ENCODE measurements around the gene PPFIBP2.

Gene PPFIBP2

DNA sequence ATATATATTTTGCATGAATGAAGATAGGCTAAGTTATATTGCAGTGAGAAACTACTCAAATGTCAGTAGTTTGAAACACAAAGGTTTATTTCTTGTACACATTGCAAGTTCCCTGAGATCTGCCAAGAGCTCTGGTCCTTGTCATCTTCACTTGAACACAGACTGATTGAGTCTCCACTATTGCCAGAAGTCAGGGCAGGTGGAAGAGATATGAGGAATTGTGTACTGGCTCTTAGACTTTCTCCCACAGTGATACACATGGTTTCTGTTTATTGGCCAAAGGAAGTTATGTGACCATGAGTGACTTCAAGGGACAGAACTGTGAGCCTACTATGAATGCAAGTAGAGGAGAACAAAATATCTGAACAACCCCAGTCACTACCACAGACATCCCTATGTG, 44.2 kb downstream of the PPFIBP2 start:
- Histone ChIP-seq H3K36me3 (ENCODE audit: insufficient read depth, low read length) (peaks cover 12% of the 10 kb centered on the region), H3K4me2 (ENCODE audit: low read length) (no peak overlapping the region), H3K9ac (ENCODE audit: low read length) (no peak overlapping the region), H3K4me3 (ENCODE audit: low read depth, low read length, poor library complexity, severe bottlenecking) (no peak overlapping the region), H3K9me3 (ENCODE audit: low read length) (no peaks in the 10 kb centered on the region), H3K27ac (ENCODE audit: low read depth, low read length, poor library complexity, severe bottlenecking) (no peak overlapping the region), H3K9me2 (ENCODE audit: low read depth, low read length) (no peaks in the 10 kb centered on the region), H3K79me2 (ENCODE audit: insufficient read depth, low read length) (no peaks in the 10 kb centered on the region; the same call in 1 of the 2 replicates), H2AFZ (ENCODE audit: low read length) (no peak overlapping the region), H3K4me1 (ENCODE audit: insufficient read depth, low read length, severe bottlenecking) (no peaks in the 10 kb centered on the region), H4K20me1 (ENCODE audit: insufficient read depth, low read length) (no peaks in the 10 kb centered on the region), H3K27me3 (ENCODE audit: insufficient read depth, low read length) (no peaks in the 10 kb centered on the region), H3F3A (ENCODE audit: insufficient read depth, low read length) (no peaks in the 10 kb centered on the region)
- no peak for TF ChIP-seq EZH2 (IDR thresholded peaks at IDR 0.05; ENCODE audit: borderline replicate concordance, low read length)
- TF ChIP-seq, protein P1, sequence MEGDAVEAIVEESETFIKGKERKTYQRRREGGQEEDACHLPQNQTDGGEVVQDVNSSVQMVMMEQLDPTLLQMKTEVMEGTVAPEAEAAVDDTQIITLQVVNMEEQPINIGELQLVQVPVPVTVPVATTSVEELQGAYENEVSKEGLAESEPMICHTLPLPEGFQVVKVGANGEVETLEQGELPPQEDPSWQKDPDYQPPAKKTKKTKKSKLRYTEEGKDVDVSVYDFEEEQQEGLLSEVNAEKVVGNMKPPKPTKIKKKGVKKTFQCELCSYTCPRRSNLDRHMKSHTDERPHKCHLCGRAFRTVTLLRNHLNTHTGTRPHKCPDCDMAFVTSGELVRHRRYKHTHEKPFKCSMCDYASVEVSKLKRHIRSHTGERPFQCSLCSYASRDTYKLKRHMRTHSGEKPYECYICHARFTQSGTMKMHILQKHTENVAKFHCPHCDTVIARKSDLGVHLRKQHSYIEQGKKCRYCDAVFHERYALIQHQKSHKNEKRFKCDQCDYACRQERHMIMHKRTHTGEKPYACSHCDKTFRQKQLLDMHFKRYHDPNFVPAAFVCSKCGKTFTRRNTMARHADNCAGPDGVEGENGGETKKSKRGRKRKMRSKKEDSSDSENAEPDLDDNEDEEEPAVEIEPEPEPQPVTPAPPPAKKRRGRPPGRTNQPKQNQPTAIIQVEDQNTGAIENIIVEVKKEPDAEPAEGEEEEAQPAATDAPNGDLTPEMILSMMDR (IDR thresholded peaks at IDR 0.05; ENCODE audit: low read length): no peak

DNA sequence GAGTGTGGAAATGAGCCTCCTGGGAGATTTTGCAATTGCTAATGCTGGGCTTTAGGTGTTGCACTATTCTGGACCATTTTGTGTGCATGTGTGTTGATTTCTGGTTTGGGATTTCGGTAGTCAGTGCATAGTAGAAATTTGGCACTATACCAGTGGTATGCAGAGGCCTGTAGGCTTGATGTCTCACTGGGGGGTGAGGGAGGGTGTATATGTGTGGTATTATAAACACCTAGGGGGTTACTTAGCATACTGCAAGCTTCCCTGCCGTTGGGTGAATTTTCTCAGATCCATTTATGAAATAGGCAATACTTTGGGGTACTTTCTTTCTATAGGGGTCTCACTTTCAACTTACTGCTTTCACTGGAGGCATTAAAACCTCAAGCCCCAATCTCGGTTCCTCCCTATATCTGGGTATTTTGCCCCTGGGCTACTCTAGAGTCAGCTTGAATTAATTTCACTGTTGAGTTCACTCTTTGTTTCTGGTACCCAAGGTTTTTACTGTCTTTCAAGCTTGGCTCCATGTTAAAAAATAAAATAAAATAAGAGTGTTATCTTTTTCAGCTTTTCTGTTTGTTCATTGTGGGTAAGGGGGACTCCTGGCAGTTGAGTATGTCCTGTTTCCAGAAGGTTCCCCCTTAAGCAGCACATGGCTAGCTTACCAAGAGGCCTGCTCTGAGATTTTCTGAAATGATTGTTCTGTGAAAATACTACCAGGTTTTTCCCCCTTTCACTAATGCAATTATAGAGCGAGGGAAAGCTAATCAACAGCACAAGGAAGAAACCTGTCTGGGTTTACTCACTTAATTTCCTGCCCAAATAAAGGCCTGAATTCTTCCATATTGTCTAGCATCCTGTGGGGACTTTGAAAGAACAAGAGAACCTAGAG, 45.8 kb downstream of the PPFIBP2 start:
- Histone ChIP-seq H3K27ac (ENCODE audit: low read depth, low read length, poor library complexity, severe bottlenecking) (no peak overlapping the region), H3K79me2 (ENCODE audit: insufficient read depth, low read length) (no peaks in the 10 kb centered on the region; the same call in 1 of the 2 replicates), H3K36me3 (ENCODE audit: insufficient read depth, low read length) (peaks cover 11% of the 10 kb centered on the region), H3K9ac (ENCODE audit: low read length) (no peak overlapping the region), H4K20me1 (ENCODE audit: insufficient read depth, low read length) (no peaks in the 10 kb centered on the region), H3K4me3 (ENCODE audit: low read depth, low read length, poor library complexity, severe bottlenecking) (no peak overlapping the region), H3K9me2 (ENCODE audit: low read depth, low read length) (no peaks in the 10 kb centered on the region), H2AFZ (ENCODE audit: low read length) (no peak overlapping the region), H3K9me3 (ENCODE audit: low read length) (no peaks in the 10 kb centered on the region), H3K4me2 (ENCODE audit: low read length) (no peak overlapping the region), H3F3A (ENCODE audit: insufficient read depth, low read length) (no peaks in the 10 kb centered on the region), H3K27me3 (ENCODE audit: insufficient read depth, low read length) (no peaks in the 10 kb centered on the region), H3K4me1 (ENCODE audit: insufficient read depth, low read length, severe bottlenecking) (no peaks in the 10 kb centered on the region)
- no peak for TF ChIP-seq EZH2 (IDR thresholded peaks at IDR 0.05; ENCODE audit: borderline replicate concordance, low read length)
- TF ChIP-seq, protein P1 (IDR thresholded peaks at IDR 0.05; ENCODE audit: low read length): no peak

- Histone ChIP-seq H3K9me2 (ENCODE audit: low read depth, low read length) (no peaks in the 10 kb centered on the region), H3K79me2 (ENCODE audit: insufficient read depth, low read length) (no peaks in the 10 kb centered on the region; the same call in 1 of the 2 replicates), H2AFZ (ENCODE audit: low read length) (no peak overlapping the region), H3F3A (ENCODE audit: insufficient read depth, low read length) (no peaks in the 10 kb centered on the region), H3K36me3 (ENCODE audit: insufficient read depth, low read length) (peaks cover 29% of the 10 kb centered on the region), H3K9ac (ENCODE audit: low read length) (no peak overlapping the region), H3K27me3 (ENCODE audit: insufficient read depth, low read length) (no peaks in the 10 kb centered on the region), H4K20me1 (ENCODE audit: insufficient read depth, low read length) (no peaks in the 10 kb centered on the region), H3K9me3 (ENCODE audit: low read length) (no peaks in the 10 kb centered on the region), H3K4me2 (ENCODE audit: low read length) (no peak overlapping the region), H3K4me1 (ENCODE audit: insufficient read depth, low read length, severe bottlenecking) (no peaks in the 10 kb centered on the region), H3K27ac (ENCODE audit: low read depth, low read length, poor library complexity, severe bottlenecking) (no peak overlapping the region), H3K4me3 (ENCODE audit: low read depth, low read length, poor library complexity, severe bottlenecking) (no peak overlapping the region)
- TF ChIP-seq EZH2 (IDR thresholded peaks at IDR 0.05; ENCODE audit: borderline replicate concordance, low read length): no peak
- TF ChIP-seq, protein P1 (IDR thresholded peaks at IDR 0.05; ENCODE audit: low read length): no peak
These were observed 47.8 kb downstream of the PPFIBP2 start for GRCh38 chr11:7561562-7561961.
